ENCODE results near the gene LACTBL1.

LACTBL1 gene

GRCh38 chr1:22944346-22945055 is 28.2 kb downstream of the LACTBL1 start:
- no peak for DNase-seq (ENCODE audit: low read depth in 2 of 2)

- no peak for DNase-seq (ENCODE audit: low read depth in 2 of 2)
Observed at GRCh38 chr1:22941257-22941656, 31.4 kb downstream of the LACTBL1 start.

- DNase-seq (ENCODE audit: low read depth in 2 of 2): no peak
Observed at GRCh38 chr1:22936681-22937080, 36.0 kb downstream of the LACTBL1 start.

GRCh38 chr1:22935433-22935832 is 37.2 kb downstream of the LACTBL1 start:
- no peak for DNase-seq (ENCODE audit: low read depth in 2 of 2)

GRCh38 chr1:22932803-22933470 is 39.7 kb downstream of the LACTBL1 start:
- DNase-seq (ENCODE audit: low read depth in 2 of 2): no peak

- DNase-seq (ENCODE audit: low read depth in 2 of 2): no peak
Observed at GRCh38 chr1:22930240-22930912, 42.3 kb downstream of the LACTBL1 start.

GRCh38 chr1:22925111-22925510 is 47.6 kb downstream of the LACTBL1 start:
- DNase-seq (ENCODE audit: low read depth in 2 of 2): no peak

GRCh38 chr1:22922640-22923039 is 50.0 kb downstream of the LACTBL1 start:
- DNase-seq (ENCODE audit: low read depth in 2 of 2): no peak

- DNase-seq (ENCODE audit: low read depth in 2 of 2): no peak
Observed at GRCh38 chr1:22921452-22922126, 51.1 kb downstream of the LACTBL1 start.

- DNase-seq (ENCODE audit: low read depth in 2 of 2): no peak
Observed at GRCh38 chr1:22920734-22921451, 51.8 kb downstream of the LACTBL1 start.

GRCh38 chr1:22920026-22920733 is 52.5 kb downstream of the LACTBL1 start:
- DNase-seq (ENCODE audit: low read depth in 2 of 2): no peak

GRCh38 chr1:22919341-22920025 is 53.2 kb downstream of the LACTBL1 start:
- no peak for DNase-seq (ENCODE audit: low read depth in 2 of 2)

GRCh38 chr1:22918644-22919043 is 54.0 kb downstream of the LACTBL1 start:
- no peak for DNase-seq (ENCODE audit: low read depth in 2 of 2)

- no peak for DNase-seq (ENCODE audit: low read depth in 2 of 2)
Observed at GRCh38 chr1:22917989-22918388, 54.7 kb downstream of the LACTBL1 start.

- DNase-seq (ENCODE audit: low read depth in 2 of 2): no peak
Observed at GRCh38 chr1:22916471-22916820, 56.2 kb downstream of the LACTBL1 start.

- no peak for DNase-seq (ENCODE audit: low read depth in 2 of 2)
Observed at GRCh38 chr1:22915816-22916470, 56.7 kb downstream of the LACTBL1 start.

GRCh38 chr1:22915231-22915630 is 57.4 kb downstream of the LACTBL1 start:
- no peak for DNase-seq (ENCODE audit: low read depth in 2 of 2)

- DNase-seq (ENCODE audit: low read depth in 2 of 2): no peak
Observed at GRCh38 chr1:22914633-22915217, 57.9 kb downstream of the LACTBL1 start.

- no peak for DNase-seq (ENCODE audit: low read depth in 2 of 2)
Observed at GRCh38 chr1:22914156-22914555, 58.5 kb downstream of the LACTBL1 start.
